B cell (primary cell): ENCODE data around the gene KCNIP1.

Experiments
- EZH2 ChIP-seq: IDR thresholded peaks from 2 replicates; pipeline ENCODE4 v1.6.1; 2012; ENCODE audit warnings: borderline replicate concordance, low read depth, mild to moderate bottlenecking, moderate library complexity, low read length; ENCODE audit not compliant: insufficient read depth, poor library complexity, severe bottlenecking
- TF ChIP-seq, protein P1 (sequence below): fragments of 200-600 bp; IDR thresholded peaks from one replicate; pipeline ENCODE4 v1.8.0; 2022; ENCODE audit warnings: antibody characterized with exemption, mild to moderate bottlenecking

DNA sequence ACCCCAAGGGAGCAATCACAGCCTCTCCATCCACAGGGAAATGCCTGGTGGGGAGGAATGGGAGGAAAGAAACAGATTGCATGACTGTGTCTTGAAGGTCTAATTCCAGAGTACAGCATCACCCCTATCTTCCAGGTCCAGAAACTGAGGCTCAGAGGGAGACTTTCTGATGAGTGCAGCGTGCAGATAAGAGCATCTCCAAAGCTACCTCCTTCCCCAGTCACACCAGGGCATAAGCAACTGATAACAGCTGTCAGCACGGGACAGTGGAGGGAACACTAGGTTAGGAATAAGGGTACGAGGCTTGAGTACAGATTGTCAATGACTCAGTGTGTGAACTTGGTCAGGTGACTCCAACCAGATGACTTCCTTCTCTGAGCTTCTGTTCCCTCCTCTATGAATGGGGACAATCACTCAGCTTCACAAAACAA is 126.9 kb downstream of the KCNIP1 start:
- TF ChIP-seq, protein P1, sequence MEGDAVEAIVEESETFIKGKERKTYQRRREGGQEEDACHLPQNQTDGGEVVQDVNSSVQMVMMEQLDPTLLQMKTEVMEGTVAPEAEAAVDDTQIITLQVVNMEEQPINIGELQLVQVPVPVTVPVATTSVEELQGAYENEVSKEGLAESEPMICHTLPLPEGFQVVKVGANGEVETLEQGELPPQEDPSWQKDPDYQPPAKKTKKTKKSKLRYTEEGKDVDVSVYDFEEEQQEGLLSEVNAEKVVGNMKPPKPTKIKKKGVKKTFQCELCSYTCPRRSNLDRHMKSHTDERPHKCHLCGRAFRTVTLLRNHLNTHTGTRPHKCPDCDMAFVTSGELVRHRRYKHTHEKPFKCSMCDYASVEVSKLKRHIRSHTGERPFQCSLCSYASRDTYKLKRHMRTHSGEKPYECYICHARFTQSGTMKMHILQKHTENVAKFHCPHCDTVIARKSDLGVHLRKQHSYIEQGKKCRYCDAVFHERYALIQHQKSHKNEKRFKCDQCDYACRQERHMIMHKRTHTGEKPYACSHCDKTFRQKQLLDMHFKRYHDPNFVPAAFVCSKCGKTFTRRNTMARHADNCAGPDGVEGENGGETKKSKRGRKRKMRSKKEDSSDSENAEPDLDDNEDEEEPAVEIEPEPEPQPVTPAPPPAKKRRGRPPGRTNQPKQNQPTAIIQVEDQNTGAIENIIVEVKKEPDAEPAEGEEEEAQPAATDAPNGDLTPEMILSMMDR = no peak
- TF ChIP-seq EZH2 = no peak
